Endothelial cell of umbilical vein (primary cell): ENCODE results near the gene AMBP. TPM values are rescaled to one million over a fixed set of nuclear protein-coding genes. Genes with fewer than 3 reads are reported as not detected.

Experiments
- BruUV-seq: library from RNA; stranded (reverse); fragments of 400-500 nt; replicated peaks from 2 replicates; lab custom pipeline; 2021; lab: Mats Ljungman, UMichigan
- CTCF ChIA-PET: fragments of 300-600, 350-600 bp; sonication (Branson Sonifier 250); formaldehyde crosslinking; loops from one replicate; lab custom pipeline; 2021; ENCODE audit warnings: antibody characterized with exemption, inconsistent platforms; lab: Charles Lee
- POLR2A ChIA-PET: fragments of 300-600, 350-600 bp; sonication (Branson Sonifier 250); formaldehyde crosslinking; loops from one replicate; lab custom pipeline; 2021; ENCODE audit warnings: antibody characterized with exemption, inconsistent platforms; lab: Charles Lee
- DNase-seq: peaks from one replicate; pipeline ENCODE4 v3.0.0-alpha.2; 2011; ENCODE audit warnings: low read depth, low spot score
- FAIRE-seq: peaks from 2 replicates; lab custom pipeline; 2011; peaks lifted over from hg19 to GRCh38; lab: Jason Lieb, UNC
- H2AFZ ChIP-seq: 2 replicates; pipeline ENCODE4 v1.6.0; 2012; ENCODE audit warnings: low read depth, low read length, control low read depth, inconsistent platforms
- H3K27ac ChIP-seq: 2 replicates; pipeline ENCODE4 v1.5.1; 2011; ENCODE audit warnings: low read depth, mild to moderate bottlenecking, control low read depth, low read length, moderate library complexity; ENCODE audit not compliant: insufficient read depth
- H3K27me3 ChIP-seq, 2 experiments: 2 replicates each; pipeline versions ENCODE4 v1.6.0 to v1.6.1; 2011; ENCODE audit warnings: low read length in 2 of 2, mixed read lengths in 1 of 2; ENCODE audit not compliant: control insufficient read depth in 2 of 2, insufficient read depth in 2 of 2
- H3K36me3 ChIP-seq, 2 experiments: 2 replicates in 1 of 2; 3 replicates in 1 of 2; pipeline ENCODE4 v1.5.1; 2011; ENCODE audit warnings: low read length in 2 of 2, mild to moderate bottlenecking in 1 of 2, moderate library complexity in 1 of 2; ENCODE audit not compliant: control insufficient read depth in 2 of 2, insufficient read depth in 2 of 2; ENCODE audit errors: extremely low read depth in 1 of 2
- H3K4me1 ChIP-seq: 3 replicates; pipeline ENCODE4 v1.5.1; 2011; ENCODE audit warnings: mild to moderate bottlenecking, low read length; ENCODE audit not compliant: control insufficient read depth, insufficient read depth; ENCODE audit errors: extremely low read depth
- H3K4me2 ChIP-seq: 2 replicates; pipeline ENCODE4 v1.6.1; 2011; ENCODE audit warnings: low read length, control low read depth, mixed read lengths; ENCODE audit not compliant: insufficient read depth
- H3K4me3 ChIP-seq, 3 experiments: fragments of 200-600 bp in 1 of 3; sonication (generic), shearing (Covaris generic) in 1 of 3; replicated peaks in 1 of 3; 2 replicates each; pipeline ENCODE4 v1.5.1; 2011 to 2016; ENCODE audit warnings: control low read depth in 3 of 3, low read length in 3 of 3, mild to moderate bottlenecking in 2 of 3, inconsistent platforms in 1 of 3, low read depth in 1 of 3, moderate library complexity in 1 of 3; ENCODE audit not compliant: insufficient read depth in 1 of 3
- H3K79me2 ChIP-seq: 2 replicates; pipeline ENCODE4 v1.6.0; 2012; ENCODE audit warnings: low read length, inconsistent platforms; ENCODE audit not compliant: control insufficient read depth, insufficient read depth
- H3K9ac ChIP-seq: replicated peaks from 2 replicates; pipeline ENCODE3; 2011; ENCODE audit warnings: low read length, control low read depth; ENCODE audit not compliant: insufficient read depth; ENCODE audit errors: extremely low read depth
- H3K9me1 ChIP-seq: replicated peaks from 3 replicates; pipeline ENCODE4 v1.6.0; 2011; ENCODE audit warnings: mild to moderate bottlenecking, low read length; ENCODE audit not compliant: control insufficient read depth, insufficient read depth; ENCODE audit errors: extremely low read depth
- H3K9me3 ChIP-seq: replicated peaks from 2 replicates; pipeline ENCODE4 v1.5.1; 2012; ENCODE audit warnings: low read length, inconsistent platforms; ENCODE audit not compliant: control insufficient read depth, insufficient read depth
- H4K20me1 ChIP-seq: replicated peaks from 2 replicates; pipeline ENCODE3; 2011; ENCODE audit warnings: mild to moderate bottlenecking, low read length; ENCODE audit not compliant: control insufficient read depth, insufficient read depth; ENCODE audit errors: extremely low read depth
- EZH2 ChIP-seq: IDR thresholded peaks from 2 replicates; pipeline ENCODE4 v1.6.1; 2012; ENCODE audit warnings: borderline replicate concordance, low read depth, mild to moderate bottlenecking, moderate library complexity, low read length, inconsistent platforms; ENCODE audit not compliant: severe bottlenecking
- FOS ChIP-seq: IDR thresholded peaks from 2 replicates; pipeline ENCODE4 v1.6.1; 2011; ENCODE audit warnings: mild to moderate bottlenecking, low read length, moderate library complexity, borderline replicate concordance; ENCODE audit not compliant: insufficient read depth
- GATA2 ChIP-seq: IDR thresholded peaks from 2 replicates; pipeline ENCODE4 v1.7.0; 2011; ENCODE audit warnings: low read depth, mild to moderate bottlenecking, moderate library complexity, mixed read lengths, low read length; ENCODE audit not compliant: insufficient read length, insufficient read depth
- JUN ChIP-seq: IDR thresholded peaks from 2 replicates; pipeline ENCODE4 v1.6.1; 2011; ENCODE audit warnings: borderline replicate concordance, low read depth; ENCODE audit not compliant: insufficient read length, insufficient read depth
- MYC ChIP-seq: IDR thresholded peaks from one replicate; pipeline ENCODE4 v1.6.1; 2011; ENCODE audit warnings: mild to moderate bottlenecking, low read depth, low read length
- POLR2A ChIP-seq: IDR thresholded peaks from 2 replicates; pipeline ENCODE4 v1.6.1; 2012; ENCODE audit warnings: low read depth, mild to moderate bottlenecking, control low read depth, low read length
- POLR2AphosphoS5 ChIP-seq: IDR thresholded peaks from 2 replicates; pipeline ENCODE4 v1.6.1; 2012; ENCODE audit warnings: low read depth, mild to moderate bottlenecking, control low read depth, low read length, moderate library complexity; ENCODE audit not compliant: insufficient read depth
- dilution Hi-C: fragments of 300-500 bp; cut with MboI; formaldehyde crosslinking; loops from one replicate; pipeline ENCODE4 v1.15.0; 2019; ENCODE audit warnings: low sequenced_read_pairs; ENCODE audit not compliant: extremely low pct_ligation_motif_present
- intact Hi-C: fragments of 100-400 bp; cut with micrococcal nuclease; formaldehyde crosslinking; loops from one replicate; pipeline ENCODE4 v1.10.0; 2022
- polyA plus RNA-seq, 4 experiments: library from polyadenylated mRNA; depleted of rRNA in 3 of 4; stranded (reverse) in 3 of 4; unstranded in 1 of 4; fragments of >200 nt; gene quantifications; 2 replicates each; pipeline versions ENCODE4 v1.2.1 to v1.2.3, GENCODE V29; 2011 to 2012; ENCODE audit warnings: missing spikeins in 1 of 4
- total RNA-seq: library from RNA; stranded (reverse); gene quantifications from 2 replicates; pipeline ENCODE4 v1.2.3, GENCODE V29; 2021
- TF ChIP-seq, protein P1 (sequence below), 2 donors: IDR thresholded peaks; 1 replicate in 1 of 2; 2 replicates in 1 of 2; pipeline ENCODE4 v1.5.1; 2011; ENCODE audit warnings: low read length in 2 of 2, mild to moderate bottlenecking in 2 of 2, moderate library complexity in 2 of 2, control low read depth in 1 of 2, inconsistent platforms in 1 of 2, low read depth in 1 of 2; ENCODE audit not compliant: insufficient read depth in 1 of 2; ENCODE audit errors: extremely low read depth in 1 of 2
- TF ChIP-seq, protein P2 (sequence below): IDR thresholded peaks from 2 replicates; pipeline ENCODE4 v1.6.1; 2011; ENCODE audit not compliant: insufficient read depth, insufficient read length

The AMBP gene
- total and polyA plus RNA-seq, 2 donors (not counting 3 experiments of a cell fraction or from before 2014, with no cell fraction given), result not detected

- ChIA-PET CTCF (interaction anchor here (1.6 to 4.5 kb wide), 4 partner anchors 12 to 194 kb away, joined by 6 to 41 read pairs (median 20); no protein-coding TSS in a partner anchor), POLR2A (no interaction called here)
- DNase-seq, result no peak
- no peak for TF ChIP-seq EZH2
- TF ChIP-seq, protein P1, sequence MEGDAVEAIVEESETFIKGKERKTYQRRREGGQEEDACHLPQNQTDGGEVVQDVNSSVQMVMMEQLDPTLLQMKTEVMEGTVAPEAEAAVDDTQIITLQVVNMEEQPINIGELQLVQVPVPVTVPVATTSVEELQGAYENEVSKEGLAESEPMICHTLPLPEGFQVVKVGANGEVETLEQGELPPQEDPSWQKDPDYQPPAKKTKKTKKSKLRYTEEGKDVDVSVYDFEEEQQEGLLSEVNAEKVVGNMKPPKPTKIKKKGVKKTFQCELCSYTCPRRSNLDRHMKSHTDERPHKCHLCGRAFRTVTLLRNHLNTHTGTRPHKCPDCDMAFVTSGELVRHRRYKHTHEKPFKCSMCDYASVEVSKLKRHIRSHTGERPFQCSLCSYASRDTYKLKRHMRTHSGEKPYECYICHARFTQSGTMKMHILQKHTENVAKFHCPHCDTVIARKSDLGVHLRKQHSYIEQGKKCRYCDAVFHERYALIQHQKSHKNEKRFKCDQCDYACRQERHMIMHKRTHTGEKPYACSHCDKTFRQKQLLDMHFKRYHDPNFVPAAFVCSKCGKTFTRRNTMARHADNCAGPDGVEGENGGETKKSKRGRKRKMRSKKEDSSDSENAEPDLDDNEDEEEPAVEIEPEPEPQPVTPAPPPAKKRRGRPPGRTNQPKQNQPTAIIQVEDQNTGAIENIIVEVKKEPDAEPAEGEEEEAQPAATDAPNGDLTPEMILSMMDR (IDR thresholded peaks at IDR 0.05; ENCODE audit: extremely low read depth in 1 of 2, insufficient read depth in 1 of 2, low read depth in 1 of 2, low read length in 2 of 2), result no peak
- TF ChIP-seq GATA2, result no peak
- no peak for TF ChIP-seq MYC
- no peak for TF ChIP-seq POLR2AphosphoS5
- TF ChIP-seq FOS, result no peak
- TF ChIP-seq JUN, result no peak
- TF ChIP-seq, protein P2, sequence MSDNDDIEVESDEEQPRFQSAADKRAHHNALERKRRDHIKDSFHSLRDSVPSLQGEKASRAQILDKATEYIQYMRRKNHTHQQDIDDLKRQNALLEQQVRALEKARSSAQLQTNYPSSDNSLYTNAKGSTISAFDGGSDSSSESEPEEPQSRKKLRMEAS, result no peak
- no peak for TF ChIP-seq POLR2A
- Histone ChIP-seq H4K20me1 (no peaks in the 10 kb centered on the region), H3K4me3 (no peak overlapping the region), H3K36me3 (no peaks in the 10 kb centered on the region), H3K9me1 (no peaks in the 10 kb centered on the region), H3K4me1 (peaks cover 10% of the 10 kb centered on the region), H3K4me2 (no peak overlapping the region), H3K79me2 (no peaks in the 10 kb centered on the region), H3K27ac (no peak overlapping the region), H3K27me3 (no peaks in the 10 kb centered on the region), H2AFZ (no peak overlapping the region), H3K9me3 (peaks cover 3% of the 10 kb centered on the region), H3K9ac (no peak overlapping the region)
- FAIRE-seq, result no peak
- BruUV-seq, result no TSS peak
- dilution Hi-C loops (loop anchor here (25.0 kb wide), 1 partner anchor 190 kb away; no protein-coding TSS in a partner anchor), intact Hi-C loops (no loop called here)
These were observed 18.9 kb upstream of the AMBP start for GRCh38 chr9:114096866-114097612.
